NCI-H748 treated with DMSO at 0.1 percent for 48 hours (cell line): ENCODE data around the gene NOL3.

Experiments used
- DNase-seq: peaks from one replicate; lab custom pipeline; 2025; lab: John Stamatoyannopoulos, UW

The NOL3 gene

DNA sequence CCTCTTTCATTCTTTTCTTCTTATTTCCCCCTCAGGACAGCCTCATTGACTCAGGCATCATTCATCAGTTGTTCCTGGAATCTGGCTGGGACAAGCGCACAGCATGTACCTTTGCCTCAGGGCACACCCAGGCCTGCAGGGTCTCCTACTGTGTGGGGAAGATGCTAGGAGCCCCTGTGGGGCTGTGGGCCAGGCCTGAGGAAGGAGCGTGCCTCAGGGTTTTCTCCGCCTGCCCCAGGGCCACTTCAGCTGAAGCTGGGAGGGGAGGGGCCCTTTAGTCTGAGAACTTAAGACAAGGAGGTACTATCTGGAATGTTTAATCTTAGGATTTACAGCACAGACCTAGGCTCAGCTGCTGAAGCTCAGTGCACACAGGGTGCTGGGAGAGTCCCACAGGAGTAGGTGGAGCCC lies 36.5 kb downstream of the NOL3 start:
- no peak for DNase-seq

DNA sequence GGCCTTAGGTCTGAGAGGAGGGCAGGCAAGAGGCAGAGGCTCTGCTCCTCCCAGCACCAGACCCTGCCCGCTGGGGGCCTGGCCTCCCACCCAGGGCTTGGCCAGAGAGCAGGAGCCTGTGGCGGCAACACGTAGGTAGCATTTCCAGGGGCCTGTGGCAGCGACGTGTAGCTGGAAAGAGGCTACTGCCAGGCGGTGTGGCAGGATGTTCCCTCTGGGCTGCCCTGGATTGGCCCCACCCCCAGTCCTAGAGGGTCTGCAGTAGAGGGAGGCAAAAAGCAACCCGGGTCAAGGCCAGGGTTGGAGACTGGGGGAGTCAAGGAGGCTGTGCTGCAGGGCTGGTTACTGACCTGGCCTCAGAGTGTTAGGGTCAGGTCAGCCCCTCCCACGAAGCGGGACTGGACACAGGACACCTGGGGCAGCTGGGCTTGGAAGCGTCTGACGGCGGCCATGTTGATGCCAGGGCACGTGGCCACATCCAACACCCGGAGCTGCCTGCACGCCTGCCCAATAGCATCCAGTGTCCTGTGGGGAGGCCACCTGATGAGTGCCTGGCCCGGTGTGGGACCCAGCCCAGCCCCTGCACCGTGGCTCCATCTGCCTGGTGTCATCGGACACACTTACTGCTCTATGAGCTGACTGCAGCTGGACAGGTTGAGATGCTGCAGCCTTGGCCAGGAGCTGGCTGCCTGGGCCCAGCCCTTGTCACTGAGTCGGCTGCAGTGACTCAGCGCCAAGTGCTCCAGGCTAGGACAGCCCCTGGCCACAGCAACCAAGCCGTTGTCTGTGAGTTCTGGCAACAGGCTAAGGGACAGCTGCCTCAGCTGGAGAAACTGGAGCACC lies 37.1 kb downstream of the NOL3 start:
- no peak for DNase-seq

DNA sequence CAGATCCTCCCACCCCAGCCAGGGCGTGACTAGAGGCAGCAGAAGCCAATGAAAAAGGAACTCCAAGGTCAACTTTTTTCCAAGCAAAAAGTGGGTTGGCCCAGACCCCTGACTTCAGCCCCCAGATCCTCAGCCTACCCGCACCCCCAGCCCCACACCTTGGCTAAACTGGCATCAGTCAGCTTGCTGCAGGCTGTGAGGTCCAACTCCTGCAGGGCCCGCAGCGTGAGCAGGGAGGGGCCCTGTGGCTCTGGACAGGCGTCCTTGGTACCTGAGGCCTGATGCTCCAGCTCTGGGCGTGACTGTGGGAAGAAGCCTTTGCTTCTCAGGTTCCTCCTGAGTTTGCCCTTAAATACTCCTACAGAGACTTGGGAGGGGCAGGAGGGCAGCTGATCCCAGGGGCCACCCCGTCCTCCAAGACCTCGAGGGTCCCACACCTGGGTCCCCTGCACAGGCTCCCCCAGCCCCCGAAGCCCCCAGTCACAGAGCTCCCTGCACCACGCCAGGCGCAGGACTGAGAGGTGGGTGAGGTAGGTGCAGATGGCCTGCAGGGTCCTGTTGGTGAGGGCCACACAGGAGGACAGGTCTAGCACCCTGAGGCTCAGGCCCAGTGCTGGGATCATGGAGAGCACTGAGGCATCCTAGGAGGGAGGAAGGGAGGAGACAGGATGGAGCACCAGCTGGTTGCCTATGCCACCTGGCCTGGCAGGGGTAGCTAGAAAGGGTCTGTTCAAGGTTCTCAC lies 38.0 kb downstream of the NOL3 start:
- DNase-seq = no peak

DNA sequence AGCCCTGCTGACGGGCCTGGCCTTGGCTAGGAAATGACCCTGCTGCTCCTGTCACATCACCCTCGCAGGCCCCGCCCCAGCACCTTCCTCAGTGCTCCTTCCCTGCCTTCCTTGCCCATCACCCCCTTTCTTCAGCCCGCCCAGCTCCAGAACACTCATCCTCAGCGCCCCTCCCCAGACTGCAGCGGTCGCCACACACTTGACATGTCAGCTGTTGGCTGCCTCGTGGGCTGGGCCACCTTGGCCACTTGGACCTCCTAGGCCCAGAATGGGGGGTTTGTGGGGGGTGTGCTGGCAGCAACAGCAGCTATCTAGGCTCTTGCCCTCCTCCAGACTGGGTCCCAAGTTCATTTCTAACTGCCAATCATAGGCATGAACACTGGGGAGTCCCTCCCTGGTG lies 39.2 kb downstream of the NOL3 start:
- DNase-seq = no peak

DNA sequence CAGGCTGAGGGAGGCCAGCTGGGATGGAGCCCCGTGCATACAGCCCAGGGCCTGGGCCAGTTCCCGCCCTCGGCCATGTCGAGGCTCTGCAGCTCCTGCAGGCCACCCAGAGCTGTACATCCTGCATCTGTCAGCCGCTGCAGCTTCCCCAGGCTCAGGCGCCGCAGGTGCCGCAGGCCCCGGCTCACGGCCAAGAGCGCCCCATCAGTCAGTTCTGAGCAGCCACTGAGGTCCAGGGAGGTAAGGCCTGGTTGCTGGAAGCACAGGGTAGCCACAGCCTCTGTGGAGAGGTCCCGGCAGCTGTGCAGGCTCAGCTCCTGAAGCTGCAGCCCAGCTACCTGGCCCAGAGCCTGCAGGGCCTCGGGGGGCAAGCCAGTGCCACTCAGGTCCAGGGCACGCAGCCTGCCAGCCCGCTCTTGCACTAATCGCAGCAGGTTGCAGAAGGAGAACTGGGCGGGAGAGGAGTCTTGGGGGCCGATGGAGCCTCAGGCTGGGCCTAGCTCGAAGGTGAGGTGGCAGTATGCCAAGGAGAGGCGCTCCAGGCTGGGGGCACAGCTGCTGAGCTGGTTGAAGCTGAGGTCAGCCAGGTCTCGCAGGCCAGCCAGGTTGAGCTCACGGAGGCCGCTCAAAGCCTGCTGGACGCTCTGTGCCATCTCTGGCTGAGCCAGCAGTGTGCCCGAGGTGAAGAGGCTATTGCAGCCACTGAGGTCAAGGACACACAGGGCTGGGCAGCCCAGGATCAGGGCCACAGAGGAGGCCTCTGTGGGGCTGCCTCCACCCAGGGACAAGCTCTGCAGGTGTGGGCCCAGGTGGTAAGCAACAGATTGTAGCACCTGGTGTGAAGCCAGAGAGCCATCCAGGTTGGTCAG lies 40.0 kb downstream of the NOL3 start:
- DNase-seq = no peak

DNA sequence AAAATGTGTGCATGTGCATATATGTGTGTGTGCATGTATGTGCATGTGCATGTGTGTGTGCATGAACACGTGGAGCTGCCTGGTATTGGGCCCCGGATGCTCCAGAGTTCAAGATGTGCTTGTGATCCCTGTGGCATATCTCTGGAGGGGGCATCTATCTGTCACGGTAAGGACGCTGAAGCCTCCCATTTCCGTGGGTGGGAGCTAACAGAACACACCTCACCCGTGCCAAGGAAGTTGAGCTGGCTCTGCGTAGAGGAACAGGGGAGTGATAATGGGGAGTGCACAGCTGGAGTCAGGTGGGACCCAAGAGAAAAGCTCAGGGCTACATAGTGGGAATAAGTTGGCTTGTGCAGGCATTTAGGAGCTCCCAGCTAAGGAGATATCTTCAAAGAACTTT lies 41.3 kb downstream of the NOL3 start:
- DNase-seq = no peak

DNA sequence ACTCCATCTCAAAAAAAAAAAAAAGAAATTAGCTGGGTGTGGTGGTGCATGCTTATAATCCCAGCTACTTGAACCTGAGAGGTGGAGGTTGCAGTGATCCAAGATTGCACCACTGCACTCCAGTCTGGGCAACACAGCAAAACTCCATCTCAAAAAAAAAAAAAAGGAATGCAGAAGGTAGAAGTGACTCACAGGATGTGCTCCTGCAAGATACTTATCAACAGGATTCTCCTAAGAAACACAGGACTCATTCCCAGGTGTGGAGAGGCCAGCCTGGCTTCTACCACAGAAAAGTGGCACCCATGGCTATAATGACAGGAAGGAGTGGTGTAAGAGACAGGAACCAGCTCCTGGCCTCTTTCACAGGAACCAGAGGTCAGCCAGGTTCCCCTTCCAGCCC lies 42.4 kb downstream of the NOL3 start:
- no peak for DNase-seq

DNA sequence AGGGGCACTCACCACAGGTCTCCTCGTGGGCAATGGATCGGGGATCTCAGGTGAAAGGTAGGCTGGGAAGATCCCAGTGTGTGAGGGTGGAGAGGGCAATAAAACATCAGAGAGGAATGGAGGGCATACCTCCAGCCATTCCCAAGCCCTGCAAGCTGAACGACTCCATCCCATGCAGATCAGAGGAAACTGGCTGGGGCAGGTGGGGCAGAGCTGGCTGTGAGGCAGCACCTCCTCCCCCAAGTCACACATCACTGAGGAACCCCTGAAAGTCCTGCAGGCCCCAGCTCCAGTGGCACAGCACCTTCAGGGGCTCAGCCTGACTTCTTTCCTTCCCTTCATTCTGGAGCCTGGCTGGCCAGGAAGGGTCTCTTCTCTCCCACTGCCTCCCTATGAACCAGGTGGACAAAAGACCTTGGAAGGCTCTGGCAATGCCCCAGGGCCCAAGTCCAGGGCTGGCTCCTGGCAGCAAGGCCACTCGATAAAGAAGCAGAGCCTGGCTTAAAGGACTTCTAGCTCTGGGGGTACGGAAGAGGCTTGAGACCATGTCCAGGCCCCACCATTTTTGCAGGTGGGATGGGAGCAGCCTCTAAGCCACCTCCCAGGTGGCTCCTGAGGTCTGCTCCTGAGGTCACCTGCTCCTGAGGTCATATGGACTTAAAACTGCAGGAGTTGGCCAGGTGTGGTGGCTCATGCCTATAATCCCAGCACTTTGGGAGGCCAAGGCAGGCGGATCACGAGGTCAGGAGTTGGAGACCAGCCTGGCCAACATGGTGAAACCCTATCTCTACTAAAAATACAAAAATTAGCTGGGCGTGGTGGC lies 43.1 kb downstream of the NOL3 start:
- no peak for DNase-seq

DNA sequence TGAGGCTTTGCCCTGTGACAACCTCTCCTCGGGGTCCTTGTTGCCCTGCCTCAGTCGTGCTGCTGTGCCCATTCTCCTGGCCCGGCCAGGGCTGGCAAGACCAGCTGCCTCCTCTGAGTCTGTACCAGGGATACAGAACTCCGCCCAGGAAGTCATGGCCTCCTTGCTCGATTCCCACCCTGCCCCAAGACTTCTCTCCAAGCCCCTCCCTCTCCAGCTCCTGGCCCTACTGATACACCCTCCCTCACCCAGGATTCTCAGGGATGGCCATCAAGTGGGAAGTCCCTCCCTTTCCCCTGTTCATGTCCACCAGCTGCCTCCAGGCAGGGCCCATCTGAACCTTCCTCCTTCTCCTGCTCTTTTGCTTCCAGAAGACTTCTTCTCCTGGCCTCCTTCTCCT lies 45.4 kb downstream of the NOL3 start:
- DNase-seq = no peak

DNA sequence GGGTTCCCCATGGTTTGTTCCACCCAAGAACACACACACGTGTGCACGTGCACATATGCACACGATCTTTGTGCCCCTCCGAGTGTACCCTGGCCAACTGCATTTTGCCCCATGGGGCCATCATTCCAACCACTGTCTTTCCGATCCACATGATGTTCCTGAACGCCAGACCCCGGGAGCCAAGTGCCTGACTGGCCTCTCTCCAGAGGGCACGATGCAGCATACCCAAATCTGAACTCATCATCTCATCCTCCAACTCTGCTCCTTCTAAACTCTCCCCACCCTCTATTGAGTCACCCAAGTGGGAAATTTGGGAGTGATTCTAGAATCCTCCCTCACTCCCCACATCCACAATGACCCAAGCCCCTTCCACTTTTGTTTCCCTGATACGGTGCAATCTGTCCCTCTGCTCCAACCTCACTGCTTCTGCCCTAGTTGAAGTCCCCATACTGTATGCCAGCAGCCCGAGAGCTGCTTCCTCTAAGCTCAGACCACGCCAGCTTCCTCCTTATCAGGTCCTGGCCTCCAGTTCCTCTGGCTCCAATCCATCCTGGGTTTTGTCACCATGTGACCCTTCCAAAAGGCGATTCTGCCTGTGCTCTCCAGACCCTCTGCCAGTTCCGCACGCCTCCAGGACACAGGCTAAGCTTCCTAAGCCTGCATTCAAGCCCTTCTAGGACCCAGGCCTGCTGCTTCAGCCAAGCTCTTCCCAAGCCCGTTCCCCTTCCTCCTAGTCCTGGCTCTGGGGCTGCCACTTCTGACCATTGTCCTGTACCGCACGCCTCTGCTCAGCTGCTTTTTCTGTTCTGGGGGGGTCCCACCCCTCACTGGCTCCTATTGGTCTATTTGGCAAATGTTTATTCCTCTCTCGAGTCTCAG lies 46.5 kb downstream of the NOL3 start:
- DNase-seq = no peak

DNA sequence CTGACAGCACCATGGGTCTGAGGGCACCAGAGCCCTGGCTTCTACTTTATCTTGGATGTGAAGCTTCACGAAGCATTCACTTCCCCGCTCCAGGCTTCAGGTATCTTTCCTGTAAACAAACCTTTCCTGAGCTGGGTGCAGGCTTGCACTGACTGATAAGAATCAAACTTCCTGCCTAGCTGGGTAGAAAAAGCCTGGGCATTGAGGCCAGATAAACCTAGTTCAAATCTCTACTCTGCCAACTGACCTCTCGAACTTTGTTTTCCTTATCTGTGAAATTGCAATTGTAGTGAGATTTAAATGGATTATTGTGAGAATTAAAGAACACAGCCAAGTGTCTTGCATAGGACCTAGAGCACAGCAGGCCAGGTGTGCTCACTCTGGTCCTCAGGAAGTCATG lies 53.7 kb downstream of the NOL3 start:
- DNase-seq = no peak
